GM06990 (cell line): ENCODE measurements around the gene S100A10.

Experiments
- DNase-seq: peaks from one replicate; pipeline ENCODE4 v3.0.0-alpha.2; 2011; ENCODE audit not compliant: insufficient read length; ENCODE audit errors: extremely low read depth
- H3K27me3 ChIP-seq: replicated peaks from 2 replicates; pipeline ENCODE4 v1.6.0; 2011; ENCODE audit warnings: low read length; ENCODE audit not compliant: control insufficient read depth, insufficient read depth
- H3K36me3 ChIP-seq: 2 replicates; pipeline ENCODE4 v1.5.1; 2011; ENCODE audit warnings: low read length; ENCODE audit not compliant: control insufficient read depth, insufficient read depth
- H3K4me3 ChIP-seq: replicated peaks from 2 replicates; pipeline ENCODE4 v1.5.1; 2011; ENCODE audit warnings: low read depth, mild to moderate bottlenecking, control low read depth, low read length
- CTCF ChIP-seq: IDR thresholded peaks from 2 replicates; pipeline ENCODE4 v1.5.1; 2011; ENCODE audit warnings: low read length, control low read depth, mild to moderate bottlenecking, inconsistent platforms; ENCODE audit not compliant: insufficient read depth, poor library complexity, severe bottlenecking

Gene S100A10

GRCh38 chr1:151960780-151961513 is 32.7 kb downstream of the S100A10 start:
- H3K36me3 ChIP-seq: no peaks in the 10 kb centered on the region
- no peaks in the 10 kb centered on the region; the same call in 1 of the 2 replicates for H3K27me3 ChIP-seq
- no peak for DNase-seq
- TF ChIP-seq CTCF: no peak
- no peak overlapping the region for H3K4me3 ChIP-seq

- no peak for DNase-seq
- Histone ChIP-seq H3K36me3 (no peaks in the 10 kb centered on the region), H3K4me3 (no peak overlapping the region), H3K27me3 (no peaks in the 10 kb centered on the region)
- TF ChIP-seq CTCF: no peak
These were observed 34.7 kb downstream of the S100A10 start for GRCh38 chr1:151958959-151959358.

GRCh38 chr1:151956957-151957497 is 36.6 kb downstream of the S100A10 start:
- no peak overlapping the region for H3K4me3 ChIP-seq
- H3K27me3 ChIP-seq: no peaks in the 10 kb centered on the region
- no peak for DNase-seq
- TF ChIP-seq CTCF: no peak
- no peaks in the 10 kb centered on the region for H3K36me3 ChIP-seq

- Histone ChIP-seq H3K27me3 (no peaks in the 10 kb centered on the region; the same call in 1 of the 2 replicates), H3K36me3 (no peaks in the 10 kb centered on the region), H3K4me3 (no peak overlapping the region)
- DNase-seq: no peak
- no peak for TF ChIP-seq CTCF
These were observed 40.1 kb downstream of the S100A10 start for GRCh38 chr1:151953409-151954094.

- no peaks in the 10 kb centered on the region for H3K36me3 ChIP-seq
- no peak for TF ChIP-seq CTCF
- DNase-seq: no peak
- no peak overlapping the region for H3K4me3 ChIP-seq
- no peaks in the 10 kb centered on the region; the same call in 1 of the 2 replicates for H3K27me3 ChIP-seq
These were observed 40.8 kb downstream of the S100A10 start for GRCh38 chr1:151952811-151953210.
